Mucosa of stomach (tissue), 1 donor: ENCODE data around the gene PPP2R1A.
A peak's percentile ranks its signal among the peaks of the same experiment; 100 is the strongest.
"Not testable (repeated sequence)": the region's sequence is repeated elsewhere in the genome, so short reads cannot be mapped to it uniquely, and the experiment has no call there.

Source experiments
- H3K27me3 ChIP-seq: one replicate; pipeline ENCODE4 v1.7.0; 2013; ENCODE audit warnings: mild to moderate bottlenecking, low read length; ENCODE audit not compliant: control insufficient read depth, insufficient read depth
- H3K36me3 ChIP-seq: one replicate; pipeline ENCODE4 v1.7.0; 2013; ENCODE audit warnings: low read length; ENCODE audit not compliant: control insufficient read depth, insufficient read depth
- H3K4me1 ChIP-seq: one replicate; pipeline ENCODE4 v1.7.0; 2013; ENCODE audit warnings: mild to moderate bottlenecking, low read length; ENCODE audit not compliant: control insufficient read depth, insufficient read depth
- H3K4me3 ChIP-seq: one replicate; pipeline ENCODE4 v1.7.0; 2013; ENCODE audit warnings: low read length
- H3K9ac ChIP-seq: one replicate; pipeline ENCODE4 v1.7.0; 2013; ENCODE audit warnings: mild to moderate bottlenecking, low read length, moderate library complexity
- H3K9me3 ChIP-seq: one replicate; pipeline ENCODE4 v1.7.0; 2013; ENCODE audit warnings: mild to moderate bottlenecking, low read length, moderate library complexity; ENCODE audit not compliant: control insufficient read depth
- donor health status: Pancreatic carcinoma.

PPP2R1A gene

DNA sequence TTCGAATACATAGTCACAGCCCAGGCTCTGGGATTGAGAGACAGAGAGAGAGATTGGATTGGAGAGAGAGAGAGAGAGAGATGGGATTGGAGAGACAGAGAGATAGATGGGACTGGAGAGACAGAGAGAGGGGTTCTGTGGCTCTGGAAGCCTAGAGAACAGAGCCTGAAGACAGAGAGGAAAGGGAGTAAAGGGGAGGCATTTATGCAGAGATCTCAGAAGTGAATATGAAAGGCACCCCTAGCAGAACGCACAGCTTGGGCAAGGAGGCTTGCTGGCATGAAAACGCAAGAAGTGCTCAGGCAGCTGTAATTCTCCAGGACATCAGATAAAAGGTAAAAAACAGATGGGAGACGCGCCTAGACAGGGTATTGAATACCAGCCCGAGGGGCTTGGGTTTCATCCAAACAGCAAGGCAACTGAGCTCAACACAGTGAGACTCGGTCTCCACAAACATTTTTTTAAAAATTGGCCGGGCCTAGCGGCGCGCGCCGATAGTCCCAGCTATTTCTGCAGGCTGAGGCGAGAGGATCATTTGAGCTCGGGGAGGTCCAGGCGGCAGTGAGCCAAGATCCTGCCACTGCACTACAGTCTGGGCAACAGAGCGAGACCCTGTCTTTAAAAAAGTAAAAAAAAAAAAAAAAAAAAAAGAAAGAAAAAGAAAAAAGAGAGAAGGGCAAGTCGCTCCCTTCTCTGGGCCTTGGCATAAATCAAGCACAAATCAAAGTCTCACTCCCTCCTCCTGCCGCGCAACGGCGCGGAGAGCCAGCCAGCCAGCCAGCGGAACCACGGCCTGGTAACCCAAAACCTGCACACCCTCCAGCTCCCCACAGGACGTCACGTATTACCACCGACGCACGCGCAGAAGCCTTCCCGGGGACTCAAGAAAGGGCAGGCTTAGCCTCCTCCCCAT, 774 bp upstream of the PPP2R1A start:
- no peaks in the 10 kb centered on the region for H3K9me3 ChIP-seq
- peak overlapping the region; percentile 51 for H3K9ac ChIP-seq
- no peaks in the 10 kb centered on the region for H3K36me3 ChIP-seq
- H3K4me1 ChIP-seq = peaks cover 23% of the 10 kb centered on the region
- H3K27me3 ChIP-seq = no peaks in the 10 kb centered on the region
- H3K4me3 ChIP-seq = peak overlapping the region; percentile 25

DNA sequence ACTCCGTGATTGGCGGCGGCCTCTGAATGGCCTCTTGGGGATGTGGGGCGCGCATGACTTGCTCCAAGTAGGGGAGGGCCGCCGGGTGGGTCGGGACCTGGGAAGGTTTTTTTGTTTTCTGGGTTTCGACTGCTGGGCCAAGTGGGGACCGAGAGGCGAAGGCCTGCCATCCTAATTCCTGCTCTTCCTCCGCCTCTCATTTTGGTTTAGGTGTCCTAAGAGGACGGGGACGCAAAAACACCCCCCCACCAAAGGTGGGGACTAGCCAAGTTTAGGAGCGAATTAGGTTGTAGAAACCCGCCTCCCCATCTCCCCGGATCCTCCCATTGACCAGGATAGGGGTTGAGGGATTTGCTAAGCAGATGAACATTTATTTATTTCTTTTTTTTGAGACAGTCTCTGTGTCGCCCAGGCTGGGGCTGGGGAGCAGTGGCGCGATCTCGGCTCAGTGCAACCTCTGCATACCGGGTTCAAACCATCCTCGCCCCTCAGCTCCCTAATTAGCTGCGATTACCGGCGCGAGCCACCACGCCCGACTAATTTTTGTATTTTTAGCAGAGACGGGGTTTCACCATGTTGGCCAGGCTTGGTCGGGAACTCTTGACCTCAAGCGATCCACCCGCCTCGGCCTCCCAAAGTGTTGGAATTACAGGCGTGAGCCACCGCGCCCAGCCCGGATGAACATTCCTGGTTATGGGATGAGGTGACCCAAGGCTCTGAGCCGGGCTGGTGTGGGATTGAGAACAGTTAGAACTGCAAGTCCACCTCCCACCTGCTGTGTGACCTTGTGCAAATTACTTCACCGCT, 838 bp downstream of the PPP2R1A start:
- Histone ChIP-seq H3K4me1 (peaks cover 23% of the 10 kb centered on the region), H3K9me3 (no peaks in the 10 kb centered on the region), H3K4me3 (peak overlapping the region; percentile 65), H3K27me3 (no peaks in the 10 kb centered on the region), H3K36me3 (no peaks in the 10 kb centered on the region), H3K9ac (peak overlapping the region; percentile 94)

DNA sequence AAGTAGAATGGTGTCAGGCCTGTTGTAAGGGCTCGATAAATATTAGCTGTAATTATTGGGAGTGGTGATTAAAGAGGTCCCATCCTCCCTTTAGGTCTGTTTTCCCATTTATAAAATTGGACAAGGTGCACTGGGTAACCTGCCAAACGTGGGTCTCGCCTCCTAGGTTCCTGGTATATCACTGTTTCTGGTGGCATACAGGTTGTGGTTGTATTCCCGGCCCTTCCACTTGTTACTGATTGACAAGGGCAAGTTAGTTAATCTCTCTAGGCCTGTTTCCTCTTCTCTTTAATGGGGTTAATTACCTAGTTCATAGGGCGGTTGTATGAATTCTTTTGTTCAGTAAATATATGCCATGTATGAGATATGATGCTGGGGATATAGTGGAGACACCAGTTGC, 1.5 kb downstream of the PPP2R1A start:
- peak overlapping the region; percentile 94 for H3K9ac ChIP-seq
- no peaks in the 10 kb centered on the region for H3K9me3 ChIP-seq
- H3K36me3 ChIP-seq = no peaks in the 10 kb centered on the region
- peak overlapping the region; percentile 65 for H3K4me3 ChIP-seq
- H3K27me3 ChIP-seq = no peaks in the 10 kb centered on the region
- peaks cover 23% of the 10 kb centered on the region for H3K4me1 ChIP-seq

DNA sequence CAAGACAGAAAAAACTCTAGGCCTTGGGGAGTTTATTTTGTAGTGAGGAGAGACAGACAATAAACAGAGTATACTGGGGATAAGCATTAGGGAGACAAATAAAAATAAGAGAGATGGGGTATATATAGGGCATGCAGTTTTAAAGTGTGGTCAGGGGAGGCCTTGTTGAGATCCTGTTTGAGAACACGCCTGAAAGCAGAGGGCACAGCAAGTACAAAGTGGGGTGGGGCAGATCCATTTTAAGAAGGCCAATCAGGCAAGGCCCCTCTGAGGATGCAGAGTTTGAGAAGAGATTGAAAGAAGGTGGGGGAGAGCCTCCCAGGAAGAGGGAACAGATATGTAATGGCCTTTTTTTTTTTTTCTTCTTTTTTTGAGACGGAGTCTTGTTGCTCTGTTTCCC, 2.1 kb downstream of the PPP2R1A start:
- Histone ChIP-seq H3K4me3 (no peak overlapping the region), H3K9ac (peak overlapping the region; percentile 94), H3K27me3 (no peaks in the 10 kb centered on the region), H3K4me1 (peaks cover 23% of the 10 kb centered on the region), H3K9me3 (no peaks in the 10 kb centered on the region), H3K36me3 (no peaks in the 10 kb centered on the region)

DNA sequence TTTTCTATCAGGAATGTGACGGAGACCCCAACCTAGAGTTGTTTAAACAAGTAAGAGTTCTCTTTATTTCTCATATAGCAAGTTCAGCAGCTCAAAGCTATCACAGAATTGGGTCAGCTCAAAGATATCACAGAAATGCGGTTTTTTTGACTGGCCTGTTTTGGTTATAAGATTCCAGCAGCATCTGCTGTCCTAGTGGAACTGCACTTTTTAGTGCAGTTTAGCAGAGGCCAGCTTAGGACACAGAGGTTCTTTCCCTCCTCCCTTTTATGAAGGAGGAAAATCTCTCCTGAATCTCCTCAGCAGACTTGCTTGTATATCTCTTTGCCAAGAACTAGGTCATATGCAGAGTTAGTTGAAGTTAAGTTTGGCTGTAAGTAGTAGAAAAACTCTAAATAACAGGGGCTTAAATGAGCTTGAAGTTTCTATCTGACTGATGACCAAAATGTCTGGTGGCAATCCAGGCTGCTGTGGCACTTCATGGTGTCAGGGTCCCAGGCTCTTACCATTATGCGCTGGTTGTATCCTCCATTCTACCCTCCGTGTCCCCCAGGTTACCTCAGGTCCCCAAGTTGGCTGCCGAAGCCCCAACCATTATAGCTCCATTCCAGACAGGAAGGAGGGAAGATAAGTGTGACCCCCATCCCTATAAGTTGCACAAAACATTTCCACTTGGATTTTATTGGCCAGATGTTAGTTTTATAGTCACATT, 6.6 kb downstream of the PPP2R1A start:
- Histone ChIP-seq H3K4me3 (no peak overlapping the region), H3K27me3 (no peaks in the 10 kb centered on the region), H3K36me3 (no peaks in the 10 kb centered on the region), H3K4me1 (peaks cover 9% of the 10 kb centered on the region), H3K9ac (no peak overlapping the region), H3K9me3 (no peaks in the 10 kb centered on the region)

DNA sequence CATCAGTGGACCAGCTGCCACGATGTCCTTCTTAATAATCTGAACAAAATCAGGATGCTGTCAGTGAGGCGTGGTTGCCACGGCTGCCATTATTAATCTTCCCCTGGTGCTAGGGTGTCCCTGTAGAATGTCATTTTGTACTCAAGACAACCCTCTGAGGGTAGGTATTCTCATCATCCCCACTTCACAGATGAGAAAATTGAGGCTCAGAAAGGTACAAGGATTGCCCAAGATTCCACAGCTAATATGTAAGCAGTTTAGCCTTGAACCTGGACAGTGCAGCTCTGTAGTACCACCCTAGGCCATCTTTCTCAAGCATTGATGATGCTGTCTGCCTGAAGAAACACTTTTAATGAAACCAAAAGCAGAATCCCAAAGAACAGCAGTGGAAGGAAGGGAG, 8.1 kb downstream of the PPP2R1A start:
- H3K9me3 ChIP-seq = no peaks in the 10 kb centered on the region
- H3K36me3 ChIP-seq = peaks cover 10% of the 10 kb centered on the region
- no peak overlapping the region for H3K9ac ChIP-seq
- H3K27me3 ChIP-seq = no peaks in the 10 kb centered on the region
- H3K4me1 ChIP-seq = no peaks in the 10 kb centered on the region
- H3K4me3 ChIP-seq = no peak overlapping the region

DNA sequence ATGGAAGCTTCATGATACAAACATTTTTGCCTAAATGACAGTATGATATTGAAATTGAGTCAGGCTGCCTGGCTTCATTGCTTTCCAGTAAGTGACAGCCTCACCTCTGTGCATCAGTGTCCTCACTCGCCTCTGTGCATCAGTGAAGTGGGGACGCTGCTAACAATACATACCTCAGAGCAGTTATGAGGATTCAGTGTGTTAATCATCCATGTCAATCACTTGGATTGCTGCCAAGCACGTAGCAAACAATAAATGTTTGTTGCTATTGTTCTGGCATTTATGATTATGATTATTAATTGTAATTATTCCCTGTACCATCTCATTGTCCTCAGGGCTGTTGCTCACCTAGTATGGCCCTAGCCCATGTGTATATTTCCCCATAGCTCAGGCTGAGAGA, 8.8 kb downstream of the PPP2R1A start:
- Histone ChIP-seq H3K4me3 (no peak overlapping the region), H3K27me3 (no peaks in the 10 kb centered on the region), H3K4me1 (no peaks in the 10 kb centered on the region), H3K36me3 (peaks cover 10% of the 10 kb centered on the region), H3K9me3 (no peaks in the 10 kb centered on the region), H3K9ac (no peak overlapping the region)

DNA sequence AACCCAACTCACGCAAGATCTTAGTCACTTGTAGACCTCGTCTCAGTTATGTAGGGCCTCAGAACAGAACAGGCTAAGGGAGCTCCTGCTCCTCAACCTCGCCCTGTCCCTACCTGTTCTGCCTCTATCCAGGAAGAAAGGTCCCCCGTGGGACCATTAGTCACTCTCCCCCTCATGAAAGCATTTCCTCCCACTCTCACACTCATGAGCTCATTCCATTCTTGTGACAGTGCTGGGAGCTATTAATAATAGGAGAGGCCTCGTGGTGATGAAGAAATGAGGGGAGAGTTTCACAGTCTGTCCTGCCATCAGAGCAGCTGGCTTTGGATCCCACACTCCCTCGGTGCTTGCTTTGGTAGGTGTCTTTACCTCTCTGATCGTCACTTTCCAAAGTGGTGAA, 10.2 kb downstream of the PPP2R1A start:
- Histone ChIP-seq H3K9me3 (no peaks in the 10 kb centered on the region), H3K36me3 (peaks cover 12% of the 10 kb centered on the region), H3K27me3 (no peaks in the 10 kb centered on the region), H3K4me3 (no peak overlapping the region), H3K9ac (no peak overlapping the region), H3K4me1 (no peaks in the 10 kb centered on the region)

DNA sequence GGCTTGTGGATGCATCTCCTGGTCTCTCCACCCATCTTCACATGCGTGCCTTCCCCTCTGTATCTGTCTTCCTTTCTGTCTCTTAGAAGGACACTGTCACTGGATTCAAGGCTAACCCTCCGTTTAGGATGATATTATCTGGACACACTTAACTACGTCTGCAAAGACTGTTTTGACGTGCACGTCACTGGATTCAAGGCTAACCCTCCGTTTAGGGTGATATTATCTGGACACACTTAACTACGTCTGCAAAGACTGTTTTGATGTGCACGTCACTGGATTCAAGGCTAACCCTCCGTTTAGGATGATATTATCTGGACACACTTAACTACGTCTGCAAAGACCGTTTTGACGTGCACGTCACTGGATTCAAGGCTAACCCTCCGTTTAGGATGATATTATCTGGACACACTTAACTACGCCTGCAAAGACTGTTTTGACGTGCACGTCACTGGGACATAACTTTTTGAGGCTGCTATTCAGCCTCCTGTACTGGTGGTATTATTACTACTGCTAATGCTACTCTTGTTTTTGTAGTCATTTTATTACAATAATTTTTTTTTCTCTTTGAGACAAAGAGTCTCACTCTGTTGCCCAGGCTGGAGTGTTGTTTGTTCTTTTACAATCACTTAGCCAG, 11.0 kb downstream of the PPP2R1A start:
- not testable (repeated sequence) for H3K4me1 ChIP-seq, H3K4me3 ChIP-seq, H3K27me3 ChIP-seq, H3K9ac ChIP-seq, H3K9me3 ChIP-seq
- peaks cover 14% of the 10 kb centered on the region for H3K36me3 ChIP-seq

DNA sequence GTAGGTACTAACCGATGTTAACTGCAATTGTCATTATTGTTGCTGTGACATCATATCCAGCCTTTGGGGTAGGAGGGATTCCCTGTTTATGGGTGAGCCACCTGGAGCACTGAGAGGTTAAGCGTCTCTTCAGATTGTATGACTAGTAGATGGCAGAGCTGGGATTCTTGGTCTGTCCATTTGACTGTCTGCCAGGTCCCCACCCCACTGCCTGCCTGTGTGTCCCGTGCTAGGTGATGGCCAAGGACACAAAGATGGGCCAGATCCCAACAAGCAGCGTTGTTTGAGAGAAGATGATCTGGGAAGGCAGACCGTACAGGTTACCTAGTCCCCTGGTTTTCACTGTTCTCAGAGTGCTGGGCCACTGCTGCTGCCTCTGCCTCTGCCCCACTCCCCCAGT, 16.6 kb downstream of the PPP2R1A start:
- no peaks in the 10 kb centered on the region for H3K4me1 ChIP-seq
- no peak overlapping the region for H3K4me3 ChIP-seq
- H3K9ac ChIP-seq = no peak overlapping the region
- no peaks in the 10 kb centered on the region for H3K27me3 ChIP-seq
- H3K36me3 ChIP-seq = peaks cover 26% of the 10 kb centered on the region
- H3K9me3 ChIP-seq = no peaks in the 10 kb centered on the region

DNA sequence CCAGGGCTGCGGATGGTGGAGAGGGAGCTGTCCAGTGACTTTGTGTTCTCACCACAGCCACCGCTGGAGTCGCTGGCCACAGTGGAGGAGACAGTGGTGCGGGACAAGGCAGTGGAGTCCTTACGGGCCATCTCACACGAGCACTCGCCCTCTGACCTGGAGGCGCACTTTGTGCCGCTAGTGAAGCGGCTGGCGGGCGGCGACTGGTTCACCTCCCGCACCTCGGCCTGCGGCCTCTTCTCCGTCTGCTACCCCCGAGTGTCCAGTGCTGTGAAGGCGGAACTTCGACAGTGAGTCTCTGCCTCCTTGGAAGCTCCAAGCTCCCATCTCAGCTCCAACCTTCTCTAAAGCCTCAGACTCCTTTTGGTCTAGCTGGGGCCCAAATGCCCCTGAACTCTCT, 21.4 kb downstream of the PPP2R1A start:
- H3K27me3 ChIP-seq = no peaks in the 10 kb centered on the region
- H3K4me3 ChIP-seq = no peak overlapping the region
- H3K9me3 ChIP-seq = no peaks in the 10 kb centered on the region
- H3K36me3 ChIP-seq = peaks cover 46% of the 10 kb centered on the region
- no peaks in the 10 kb centered on the region for H3K4me1 ChIP-seq
- no peak overlapping the region for H3K9ac ChIP-seq
